Colonic mucosa (tissue), 4 donors: ENCODE measurements around the gene PPP1R37. TPM values are rescaled to one million over a fixed set of nuclear protein-coding genes. Genes with fewer than 3 reads are reported as not detected.

Experiments used
- DNase-seq: peaks from one replicate; pipeline ENCODE4 v3.0.0-alpha.2; 2020
- H3K27ac ChIP-seq: fragments of 200-600 bp; one replicate; pipeline ENCODE4 v1.8.0; 2021
- H3K27me3 ChIP-seq: fragments of 200-600 bp; one replicate; pipeline ENCODE4 v1.8.0; 2021
- H3K36me3 ChIP-seq: fragments of 200-600 bp; one replicate; pipeline ENCODE4 v1.8.0; 2021
- H3K4me1 ChIP-seq: fragments of 200-600 bp; one replicate; pipeline ENCODE4 v1.8.0; 2021; ENCODE audit warnings: mild to moderate bottlenecking
- H3K4me3 ChIP-seq: fragments of 200-600 bp; one replicate; pipeline ENCODE4 v1.8.0; 2021
- H3K9ac ChIP-seq, 2 donors: one replicate each; pipeline ENCODE4 v1.7.0; 2013; ENCODE audit warnings: control low read depth in 2 of 2, low read depth in 2 of 2, low read length in 2 of 2
- H3K9me3 ChIP-seq: fragments of 200-600 bp; one replicate; pipeline ENCODE4 v1.8.0; 2021
- CTCF ChIP-seq: fragments of 200-600 bp; IDR thresholded peaks from one replicate; pipeline ENCODE4 v1.8.0; 2022; ENCODE audit warnings: antibody characterized with exemption, mild to moderate bottlenecking
- intact Hi-C: fragments of 100-400 bp; cut with DNase I; formaldehyde crosslinking; loops from one replicate; pipeline ENCODE4 v1.14.1; 2022
- total RNA-seq, 2 donors: library from RNA; stranded (reverse); fragmentation: NEBNext Ultra II Directional in 1 of 2; extraction: Animal tissue kit (Norgen Biotek cat#: 25700) in 1 of 2; gene quantifications; one replicate each; pipeline ENCODE4 v1.2.1, GENCODE V29; 2021
- donor health status: healthy.
- donor health status: DM: no; HTN: no; CAD: no.
- donor health status: DM: no; HTN: no; CAD: no.

The PPP1R37 gene
- total RNA-seq, 2 donors from 2014 or later = 28.2 to 46.9 TPM

- DNase-seq = no peak
- intact Hi-C loops = no loop called here
- Histone ChIP-seq H3K4me3 (no peak overlapping the region), H3K27ac (no peak overlapping the region), H3K36me3 (no peaks in the 10 kb centered on the region), H3K27me3 (no peaks in the 10 kb centered on the region), H3K9ac (no peak overlapping the region), H3K9me3 (no peaks in the 10 kb centered on the region), H3K4me1 (peaks cover 11% of the 10 kb centered on the region)
- TF ChIP-seq CTCF = no peak
These were observed 17.9 kb downstream of the PPP1R37 start for GRCh38 chr19:45110851-45111266.

GRCh38 chr19:45112111-45112827, 19.3 kb downstream of the PPP1R37 start:
- Histone ChIP-seq H3K9me3 (no peaks in the 10 kb centered on the region), H3K27ac (no peak overlapping the region), H3K4me1 (peaks cover 11% of the 10 kb centered on the region), H3K9ac (peak overlapping the region in 1 of 2 donors; percentile 84), H3K27me3 (no peaks in the 10 kb centered on the region), H3K4me3 (no peak overlapping the region), H3K36me3 (no peaks in the 10 kb centered on the region)
- DNase-seq = no peak
- intact Hi-C loops = no loop called here
- TF ChIP-seq CTCF = no peak

GRCh38 chr19:45113628-45114027, 20.6 kb downstream of the PPP1R37 start:
- no peaks in the 10 kb centered on the region for H3K36me3 ChIP-seq
- TF ChIP-seq CTCF = no peak
- peak; percentile 80 for DNase-seq
- peak overlapping the region in 1 of 2 donors; percentile 84 for H3K9ac ChIP-seq
- no peaks in the 10 kb centered on the region for H3K27me3 ChIP-seq
- no peaks in the 10 kb centered on the region for H3K9me3 ChIP-seq
- peaks cover 13% of the 10 kb centered on the region for H3K4me1 ChIP-seq
- no peak overlapping the region for H3K4me3 ChIP-seq
- intact Hi-C loops = no loop called here
- H3K27ac ChIP-seq = peak overlapping the region; percentile 53

- H3K9me3 ChIP-seq = no peaks in the 10 kb centered on the region
- no peaks in the 10 kb centered on the region for H3K27me3 ChIP-seq
- intact Hi-C loops = no loop called here
- H3K4me3 ChIP-seq = no peak overlapping the region
- DNase-seq = no peak
- H3K27ac ChIP-seq = no peak overlapping the region
- H3K4me1 ChIP-seq = peaks cover 15% of the 10 kb centered on the region
- TF ChIP-seq CTCF = no peak
- peak overlapping the region in 1 of 2 donors; percentile 84 for H3K9ac ChIP-seq
- no peaks in the 10 kb centered on the region for H3K36me3 ChIP-seq
These were observed 21.1 kb downstream of the PPP1R37 start for GRCh38 chr19:45114116-45114515.

GRCh38 chr19:45115809-45116615, 23.0 kb downstream of the PPP1R37 start:
- peaks cover 18% of the 10 kb centered on the region for H3K4me1 ChIP-seq
- H3K27me3 ChIP-seq = no peaks in the 10 kb centered on the region
- intact Hi-C loops = no loop called here
- no peak overlapping the region for H3K9ac ChIP-seq
- no peak overlapping the region for H3K27ac ChIP-seq
- no peaks in the 10 kb centered on the region for H3K36me3 ChIP-seq
- DNase-seq = no peak
- H3K9me3 ChIP-seq = no peaks in the 10 kb centered on the region
- no peak overlapping the region for H3K4me3 ChIP-seq
- no peak for TF ChIP-seq CTCF
